Measurements from ENCODE around the gene CCDC186. TPM values are rescaled to one million over a fixed set of nuclear protein-coding genes. Genes with fewer than 3 reads are reported as not detected.

Gene CCDC186
- total RNA-seq, 2 experiments from 2014 or later, result 23.1 to 25.7 TPM

GRCh38 chr10:114084215-114084614 is 89.8 kb downstream of the CCDC186 start:
- ATAC-seq (ENCODE audit: low read depth) (peak; percentile 72), DNase-seq (peak; percentile 42)
- POLR2A ChIA-PET, result interaction anchor here (0.7 kb wide), 1 partner anchor 24 kb away, joined by 3 read pairs; no protein-coding TSS in a partner anchor
- Mint-ChIP-seq H3K9me3 (no peaks in the 10 kb centered on the region), H3K27me3 (peaks cover 26% of the 10 kb centered on the region), H3K4me3 (no peak overlapping the region), H3K27ac (no peak overlapping the region), H3K4me1 (peaks cover 2% of the 10 kb centered on the region), H3K36me3 (no peaks in the 10 kb centered on the region)

- POLR2A ChIA-PET, result no interaction called here
- ATAC-seq (ENCODE audit: low read depth), result peak; percentile 48
- peaks cover 2% of the 10 kb centered on the region for H3K4me1 Mint-ChIP-seq
Measured at GRCh38 chr10:114083040-114083439, 91.0 kb downstream of the CCDC186 start.

GRCh38 chr10:114081911-114082583 is 92.0 kb downstream of the CCDC186 start:
- Mint-ChIP-seq H3K27me3 (peaks cover 40% of the 10 kb centered on the region), H3K4me1 (no peaks in the 10 kb centered on the region), H3K9me3 (no peaks in the 10 kb centered on the region), H3K36me3 (no peaks in the 10 kb centered on the region), H3K4me3 (no peak overlapping the region), H3K27ac (no peak overlapping the region)
- POLR2A ChIA-PET, result no interaction called here
- ATAC-seq (ENCODE audit: low read depth) (no peak), DNase-seq (no peak)

More at GRCh38 chr10:114083040-114083439, 91.0 kb downstream of the CCDC186 start:
- H3K4me3 Mint-ChIP-seq, result no peak overlapping the region
- no peak overlapping the region for H3K27ac Mint-ChIP-seq
- no peaks in the 10 kb centered on the region for H3K36me3 Mint-ChIP-seq
- peaks cover 32% of the 10 kb centered on the region for H3K27me3 Mint-ChIP-seq
- no peak for DNase-seq
- H3K9me3 Mint-ChIP-seq, result no peaks in the 10 kb centered on the region

- ATAC-seq (ENCODE audit: low read depth), result no peak
- POLR2A ChIA-PET, result no interaction called here
- peaks cover 42% of the 10 kb centered on the region for H3K27me3 Mint-ChIP-seq
- H3K36me3 Mint-ChIP-seq, result no peaks in the 10 kb centered on the region
- DNase-seq, result no peak
- H3K4me1 Mint-ChIP-seq, result no peaks in the 10 kb centered on the region
- H3K9me3 Mint-ChIP-seq, result no peaks in the 10 kb centered on the region
- no peak overlapping the region for H3K27ac Mint-ChIP-seq
- H3K4me3 Mint-ChIP-seq, result no peak overlapping the region
Measured at GRCh38 chr10:114079421-114079820, 94.6 kb downstream of the CCDC186 start.

GRCh38 chr10:114078346-114078745 is 95.7 kb downstream of the CCDC186 start:
- H3K36me3 Mint-ChIP-seq, result no peaks in the 10 kb centered on the region
- no peak for ATAC-seq (ENCODE audit: low read depth)

GRCh38 chr10:114077815-114078219 is 96.2 kb downstream of the CCDC186 start:
- peaks cover 40% of the 10 kb centered on the region for H3K27me3 Mint-ChIP-seq
- peaks cover 11% of the 10 kb centered on the region for H3K4me1 Mint-ChIP-seq
- no peak overlapping the region for H3K27ac Mint-ChIP-seq
- H3K9me3 Mint-ChIP-seq, result no peaks in the 10 kb centered on the region
- POLR2A ChIA-PET, result no interaction called here
- no peak overlapping the region for H3K4me3 Mint-ChIP-seq
- DNase-seq (no peak), ATAC-seq (ENCODE audit: low read depth) (no peak)
- H3K36me3 Mint-ChIP-seq, result no peaks in the 10 kb centered on the region

More at GRCh38 chr10:114078346-114078745, 95.7 kb downstream of the CCDC186 start:
- H3K4me3 Mint-ChIP-seq, result no peak overlapping the region
- no peaks in the 10 kb centered on the region for H3K9me3 Mint-ChIP-seq
- peaks cover 42% of the 10 kb centered on the region for H3K27me3 Mint-ChIP-seq
- no peak overlapping the region for H3K27ac Mint-ChIP-seq
- DNase-seq, result no peak
- peaks cover 8% of the 10 kb centered on the region for H3K4me1 Mint-ChIP-seq
- POLR2A ChIA-PET, result no interaction called here

GRCh38 chr10:114077347-114077746 is 96.7 kb downstream of the CCDC186 start:
- no peak for ATAC-seq (ENCODE audit: low read depth)
- H3K36me3 Mint-ChIP-seq, result no peaks in the 10 kb centered on the region
- peaks cover 11% of the 10 kb centered on the region for H3K4me1 Mint-ChIP-seq
- POLR2A ChIA-PET, result no interaction called here
- no peak for DNase-seq
- H3K27ac Mint-ChIP-seq, result no peak overlapping the region
- H3K9me3 Mint-ChIP-seq, result no peaks in the 10 kb centered on the region
- no peak overlapping the region for H3K4me3 Mint-ChIP-seq
- H3K27me3 Mint-ChIP-seq, result peaks cover 40% of the 10 kb centered on the region

GRCh38 chr10:114075093-114075492 is 98.9 kb downstream of the CCDC186 start:
- ATAC-seq (ENCODE audit: low read depth) (no peak), DNase-seq (no peak)
- no peak overlapping the region for H3K4me3 Mint-ChIP-seq
- no peaks in the 10 kb centered on the region for H3K9me3 Mint-ChIP-seq
- no peaks in the 10 kb centered on the region for H3K36me3 Mint-ChIP-seq
- POLR2A ChIA-PET, result interaction anchor here (1.3 kb wide), 1 partner anchor 10 kb away, joined by 3 read pairs; no protein-coding TSS in a partner anchor
- H3K27me3 Mint-ChIP-seq, result peaks cover 32% of the 10 kb centered on the region
- peaks cover 18% of the 10 kb centered on the region for H3K4me1 Mint-ChIP-seq
- no peak overlapping the region for H3K27ac Mint-ChIP-seq

GRCh38 chr10:114073395-114074186 is 100.4 kb downstream of the CCDC186 start:
- Mint-ChIP-seq H3K36me3 (no peaks in the 10 kb centered on the region), H3K27ac (no peak overlapping the region), H3K4me3 (peak overlapping the region; percentile 0), H3K4me1 (peaks cover 20% of the 10 kb centered on the region), H3K9me3 (no peaks in the 10 kb centered on the region), H3K27me3 (peaks cover 19% of the 10 kb centered on the region)
- ATAC-seq (ENCODE audit: low read depth) (peak; percentile 98), DNase-seq (peak; percentile 56)
- POLR2A ChIA-PET, result interaction anchor here (1.3 kb wide), 1 partner anchor 8 kb away, joined by 3 read pairs; no protein-coding TSS in a partner anchor

- Mint-ChIP-seq H3K9me3 (no peaks in the 10 kb centered on the region), H3K27ac (no peak overlapping the region), H3K4me1 (peaks cover 30% of the 10 kb centered on the region), H3K27me3 (peaks cover 7% of the 10 kb centered on the region), H3K36me3 (no peaks in the 10 kb centered on the region), H3K4me3 (no peak overlapping the region)
- DNase-seq (no peak), ATAC-seq (ENCODE audit: low read depth) (no peak)
- POLR2A ChIA-PET, result no interaction called here
Measured at GRCh38 chr10:114071178-114071577, 102.8 kb downstream of the CCDC186 start.

Other genes starting within 250 kb of the CCDC186 start
- 1 to 10 TPM in 1 of 2 experiments, under 1 TPM in 1; 0.91 to 1.0 TPM for gene ADRB1, start 130.3 kb downstream of the CCDC186 start, total RNA-seq
- under 1 TPM; 0.08 to 0.20 TPM for gene TDRD1, start 5.2 kb upstream of the CCDC186 start, total RNA-seq
- not detected for gene VWA2, start 65.1 kb upstream of the CCDC186 start, total RNA-seq
- 1 to 10 TPM; 3.8 to 5.0 TPM for gene AFAP1L2, start 230.3 kb upstream of the CCDC186 start, total RNA-seq

All from activated naive CD8-positive, alpha-beta T cell treated with anti-CD3 and anti-CD28 coated beads, Interleukin-2, amount 10 ng/mL, durations not matched to agents 7 days and 5 days (primary cell).